HT1080 (cell line): ENCODE measurements around the gene ZNF763. TPM values are rescaled to one million over a fixed set of nuclear protein-coding genes. Genes with fewer than 3 reads are reported as not detected.
"Not testable (repeated sequence)": the region's sequence is repeated elsewhere in the genome, so short reads cannot be mapped to it uniquely, and the experiment has no call there.

Source experiments
- DNase-seq: peaks from one replicate; pipeline ENCODE4 v3.0.0-alpha.2; 2015; ENCODE audit warnings: low read depth
- polyA plus RNA-seq, 2 experiments: library from polyadenylated mRNA; depleted of rRNA; stranded (reverse); fragments of >200 nt; gene quantifications; 2 replicates each; pipeline ENCODE4 v1.2.3, GENCODE V29; 2015
- total RNA-seq: library from RNA; depleted of rRNA; stranded (reverse); fragments of >200 nt; shearing (Covaris generic); gene quantifications from 2 replicates; pipeline ENCODE4 v1.2.3, GENCODE V29; 2014; rRNA removed

The ZNF763 gene
- not detected in 2 replicates for total RNA-seq
- 0.15 TPM in 1 of 2 replicates, not detected in the other for polyA plus RNA-seq (2015; cell fraction: cytosol; rRNA removed)
- polyA plus RNA-seq (2015; cell fraction: nucleus; rRNA removed), result 0.05 TPM in 2 replicates

GRCh38 chr19:11964858-11965645 is at the start of gene ZNF763:
Gene ZNF763, plus strand, starts transcription at chr19:11965040. Its CDS starts 169 bp downstream, at chr19:11965209.
- no peak for DNase-seq

GRCh38 chr19:11921852-11922495 is 42.9 kb upstream of the ZNF763 start:
- DNase-seq, result no peak

GRCh38 chr19:11924886-11925650 is 39.8 kb upstream of the ZNF763 start, which contains the start of gene ZNF700:
Gene ZNF700, plus strand, starts transcription at chr19:11925107. Its CDS starts 104 bp downstream, at chr19:11925211.
- peak; percentile 88 for DNase-seq

- DNase-seq, result not testable (repeated sequence)
Observed at GRCh38 chr19:11925651-11926187, 39.1 kb upstream of the ZNF763 start.

- no peak for DNase-seq
Observed at GRCh38 chr19:11927227-11927626, 37.6 kb upstream of the ZNF763 start.

- DNase-seq, result peak; percentile 44
Observed at GRCh38 chr19:11931051-11931450, 33.8 kb upstream of the ZNF763 start.

GRCh38 chr19:11931513-11931912 is 33.3 kb upstream of the ZNF763 start:
- no peak for DNase-seq

- DNase-seq, result not testable (repeated sequence)
Observed at GRCh38 chr19:11935829-11936228, 29.0 kb upstream of the ZNF763 start.

- DNase-seq, result not testable (repeated sequence)
Observed at GRCh38 chr19:11938383-11938782, 26.5 kb upstream of the ZNF763 start.

- not testable (repeated sequence) for DNase-seq
Observed at GRCh38 chr19:11941361-11941887, 23.4 kb upstream of the ZNF763 start.

GRCh38 chr19:11942008-11942842 is 22.6 kb upstream of the ZNF763 start:
- no peak for DNase-seq

- DNase-seq, result no peak
Observed at GRCh38 chr19:11942843-11943108, 22.1 kb upstream of the ZNF763 start.

GRCh38 chr19:11944656-11945055 is 20.2 kb upstream of the ZNF763 start:
- DNase-seq, result no peak

- DNase-seq, result no peak
Observed at GRCh38 chr19:11948646-11949045, 16.2 kb upstream of the ZNF763 start.

GRCh38 chr19:11949201-11949600 is 15.6 kb upstream of the ZNF763 start:
- no peak for DNase-seq

- not testable (repeated sequence) for DNase-seq
Observed at GRCh38 chr19:11949614-11950080, 15.2 kb upstream of the ZNF763 start.

- no peak for DNase-seq
Observed at GRCh38 chr19:11950312-11950711, 14.5 kb upstream of the ZNF763 start.

GRCh38 chr19:11963566-11964355 is 1.1 kb upstream of the ZNF763 start:
- DNase-seq, result peak; percentile 16

- no peak for DNase-seq
Observed at GRCh38 chr19:11964496-11964857, 363 bp upstream of the ZNF763 start.
